Mesenchymal stem cell (in vitro differentiated cells and primary cell): ENCODE results near the gene PSMC2. TPM values are rescaled to one million over a fixed set of nuclear protein-coding genes. Genes with fewer than 3 reads are reported as not detected.

ENCODE experiments used
- small RNA-seq: library from polyadenylated mRNA; stranded (forward); fragments of <200 nt; extraction: miRNeasy Mini kit (QIAGEN cat#:217004); gene quantifications from one replicate; pipeline ENCODE3, GENCODE V24; 2013; ENCODE audit warnings: low read depth

PSMC2 gene

Small RNA genes within 50 kb of the gene (small RNA-seq; reads per million reads assigned to genes)
- not detected for gene RPS29P16
